Dermis microvascular lymphatic vessel endothelial cell (primary cell): ENCODE results near the gene EXOSC1. TPM values are rescaled to one million over a fixed set of nuclear protein-coding genes. Genes with fewer than 3 reads are reported as not detected.
"Not testable (repeated sequence)": the region's sequence is repeated elsewhere in the genome, so short reads cannot be mapped to it uniquely, and the experiment has no call there.

Experiments
- DNase-seq, 2 donors: peaks; one replicate each; pipeline versions ENCODE4 v3.0.0 to v3.0.0-alpha.2; 2010; ENCODE audit warnings: low read depth in 2 of 2
- total RNA-seq: library from RNA; depleted of rRNA; stranded (reverse); fragments of >200 nt; gene quantifications from 2 replicates; pipeline ENCODE4 v1.2.1, GENCODE V29; 2014

The EXOSC1 gene
- 23.1 and 23.9 TPM in 2 replicates for total RNA-seq

DNA sequence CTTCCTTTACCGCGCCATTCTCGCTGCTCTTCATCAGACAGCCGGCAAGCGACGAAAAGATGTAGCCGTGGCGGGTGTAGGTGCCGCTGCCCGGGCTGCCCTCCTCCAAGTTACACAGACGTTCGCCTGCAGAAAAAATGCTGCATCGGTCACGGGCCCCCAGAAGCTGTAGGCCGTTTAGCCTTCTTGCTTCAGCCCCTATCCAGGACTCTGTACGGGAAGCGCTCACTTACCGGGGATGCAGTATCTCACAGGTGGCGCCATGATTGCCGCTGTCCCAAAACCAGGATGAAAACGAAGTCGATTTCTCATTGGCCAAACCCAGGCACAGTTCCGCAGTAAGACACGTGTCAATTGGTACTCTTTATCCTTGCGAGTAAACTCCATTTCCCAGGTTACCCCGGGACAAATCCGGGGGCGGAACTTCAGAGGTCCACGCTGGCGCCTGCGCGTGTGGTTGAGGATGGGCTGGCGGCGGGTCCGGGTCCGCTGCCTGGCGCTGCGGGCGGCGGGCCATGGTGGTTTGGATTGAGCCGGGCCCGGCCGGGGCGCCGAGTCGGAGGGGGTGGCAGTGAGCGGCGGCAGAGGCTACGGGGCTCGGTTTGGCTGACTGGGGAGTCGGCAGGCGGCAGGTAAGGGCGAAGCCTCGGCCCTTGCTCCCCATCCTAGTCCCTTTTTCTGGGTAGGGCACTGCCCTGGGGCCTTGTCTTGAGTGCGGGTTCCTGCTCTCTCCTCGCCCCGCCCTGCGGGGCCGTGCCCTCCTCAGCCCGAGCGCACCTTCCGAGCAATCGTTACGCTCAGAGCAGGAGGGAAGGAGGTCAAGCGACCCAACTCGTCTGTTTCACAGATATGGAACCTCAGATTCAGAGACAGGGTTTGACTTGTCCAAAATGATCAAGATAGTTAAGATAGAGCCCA is at the start of gene EXOSC1, which contains the start of gene ZDHHC16:
Gene EXOSC1, minus strand, starts transcription at position 285 of the 918 bp plus-strand sequence. Its CDS starts 21 bp downstream, at position 264.
Gene ZDHHC16, plus strand, starts transcription at position 454 of the 918 bp plus-strand sequence. CDS start 5,501 bp downstream, outside the sequence.
- DNase-seq: peak; percentile 91 to 97

DNA sequence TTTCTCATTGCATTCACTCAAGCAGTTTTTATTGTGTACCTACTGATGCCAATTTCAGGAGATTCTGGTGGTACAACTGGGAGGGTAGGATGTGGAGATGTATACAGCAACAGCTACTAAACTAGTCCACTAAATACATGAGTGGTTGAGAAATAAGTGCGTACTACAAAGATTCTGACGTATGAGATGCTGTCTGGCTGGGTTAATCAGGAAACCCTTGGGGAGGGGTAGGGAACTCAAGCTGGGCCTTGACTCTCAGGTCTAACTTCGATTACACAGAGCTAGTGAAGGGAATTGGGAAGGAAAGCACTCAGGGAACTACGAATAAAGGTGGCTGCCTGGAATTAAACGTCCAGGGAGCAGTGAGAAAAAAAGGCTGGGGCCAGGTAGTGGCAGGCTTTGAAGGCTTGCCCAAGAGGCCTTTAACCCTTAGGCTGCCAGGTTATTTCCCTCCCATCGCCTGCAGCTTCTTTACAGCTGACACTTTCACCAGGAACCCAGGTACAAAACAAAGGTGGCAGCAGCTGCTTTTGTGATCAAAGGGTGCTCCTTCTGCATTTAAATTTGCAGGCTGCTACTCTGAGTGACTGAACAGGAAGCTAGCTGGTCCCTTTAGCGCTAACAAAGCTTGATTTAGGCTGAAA is 49.2 kb upstream of the EXOSC1 start:
- DNase-seq: no peak

GRCh38 chr10:97494151-97494550 is 48.3 kb upstream of the EXOSC1 start:
- DNase-seq: no peak

- no peak for DNase-seq
These were observed 44.8 kb upstream of the EXOSC1 start for GRCh38 chr10:97490592-97490991.

GRCh38 chr10:97485647-97486281 is 40.0 kb upstream of the EXOSC1 start:
- no peak for DNase-seq

DNA sequence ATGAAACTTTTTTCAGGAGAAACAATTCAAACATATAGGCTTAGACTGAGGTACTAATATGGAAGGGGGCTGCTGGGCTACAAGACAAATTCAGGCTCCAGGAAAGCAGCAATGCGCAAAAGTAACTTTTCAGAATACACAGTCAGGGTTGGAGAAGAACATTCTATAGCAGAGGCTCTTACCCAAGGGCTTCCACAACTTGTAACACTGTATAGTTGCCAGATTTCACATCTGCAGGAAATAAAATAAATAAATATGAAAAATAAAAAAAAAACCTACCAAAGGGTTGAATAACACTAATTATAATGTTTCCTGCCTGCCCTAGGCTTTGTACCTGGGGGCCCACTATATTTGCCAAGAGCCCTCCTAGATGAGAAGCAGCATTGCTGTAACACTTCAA is 38.1 kb upstream of the EXOSC1 start:
- DNase-seq: peak in 1 of 2 donors; percentile 32

DNA sequence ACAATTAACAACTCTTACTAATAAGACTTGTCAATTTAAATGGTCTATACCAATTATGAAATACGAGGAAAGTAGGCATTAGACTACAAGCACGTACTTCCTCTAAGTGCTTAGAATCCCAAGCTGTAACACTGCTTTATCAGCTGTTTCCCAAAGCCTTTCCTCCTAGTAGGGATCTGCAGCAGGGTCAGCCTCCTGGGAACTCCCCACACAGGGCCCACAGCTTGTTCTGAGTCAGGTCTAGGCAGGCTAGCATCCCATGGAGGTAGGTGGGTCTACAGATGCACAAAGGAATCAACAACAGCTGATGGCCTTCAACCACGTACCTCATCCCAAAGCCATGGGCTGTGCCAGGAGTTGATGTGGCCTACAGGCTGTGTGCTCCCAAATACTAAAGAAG is 37.7 kb upstream of the EXOSC1 start:
- peak in 1 of 2 donors; percentile 65 for DNase-seq

GRCh38 chr10:97482381-97482780 is 36.6 kb upstream of the EXOSC1 start:
- DNase-seq: no peak

DNA sequence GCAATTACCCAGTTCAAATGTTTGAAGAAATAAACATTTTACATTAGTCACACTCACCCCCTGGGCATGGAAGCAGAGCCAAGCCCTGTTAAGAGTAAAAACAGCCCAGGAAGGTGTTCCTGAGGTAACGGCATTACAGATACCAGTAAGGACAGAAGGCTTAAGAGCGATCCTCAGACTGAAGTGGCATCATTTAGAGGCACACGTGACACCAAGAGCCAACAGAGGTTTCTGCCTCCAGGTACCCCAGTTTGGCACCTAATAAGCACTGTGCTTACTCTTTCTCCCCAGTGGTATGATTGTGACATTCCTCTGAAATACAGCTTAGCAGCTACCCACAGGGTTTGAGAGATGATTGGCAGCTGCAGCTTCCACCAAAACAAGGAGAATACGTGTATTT is 35.3 kb upstream of the EXOSC1 start:
- DNase-seq: no peak

DNA sequence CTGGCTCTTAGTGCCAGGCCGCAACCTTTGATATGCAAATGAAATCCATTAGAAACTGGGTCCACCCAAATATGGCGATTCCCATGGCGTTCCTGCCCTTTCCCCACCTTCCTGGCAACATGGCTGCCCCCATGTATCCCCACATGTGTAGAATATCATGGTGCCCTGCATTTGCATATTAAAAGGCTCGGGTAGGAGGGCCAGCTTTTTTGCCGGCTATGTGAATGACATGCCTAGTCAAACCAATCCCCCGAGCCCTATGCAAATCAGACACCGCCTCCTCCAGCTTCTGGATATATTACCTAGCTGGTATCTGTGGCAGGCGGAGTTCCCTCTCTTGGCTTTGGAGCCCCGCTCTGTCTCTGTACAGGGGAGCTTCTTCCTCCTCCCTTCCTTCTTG is 34.1 kb upstream of the EXOSC1 start:
- no peak for DNase-seq

GRCh38 chr10:97479410-97479809 is 33.6 kb upstream of the EXOSC1 start:
- DNase-seq: not testable (repeated sequence)

GRCh38 chr10:97475936-97476594 is 30.3 kb upstream of the EXOSC1 start:
- DNase-seq: no peak

GRCh38 chr10:97474918-97475317 is 29.1 kb upstream of the EXOSC1 start:
- no peak for DNase-seq

DNA sequence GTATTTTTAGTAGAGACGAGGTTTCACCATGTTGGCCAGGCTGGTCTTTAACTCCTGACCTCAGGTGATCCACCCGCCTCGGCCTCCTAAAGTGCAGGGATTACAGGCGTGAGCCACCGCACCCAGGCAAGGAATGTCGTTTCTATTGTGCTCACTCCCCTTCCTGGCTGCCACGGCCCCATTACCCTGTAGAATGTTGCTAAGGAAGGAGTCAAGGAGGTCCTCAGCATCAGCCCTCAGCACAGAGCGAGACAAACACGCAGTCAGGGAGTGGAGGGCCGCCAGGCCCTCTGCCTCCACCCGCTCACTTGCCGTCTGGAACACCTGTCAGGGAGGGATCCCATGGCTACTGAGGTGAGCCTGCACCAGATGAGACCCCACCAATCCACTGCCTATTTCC is 23.0 kb upstream of the EXOSC1 start:
- DNase-seq: not testable (repeated sequence)

GRCh38 chr10:97468162-97468561 is 22.4 kb upstream of the EXOSC1 start:
- DNase-seq: no peak

- peak in 1 of 2 donors; percentile 24 for DNase-seq
These were observed 20.9 kb upstream of the EXOSC1 start for GRCh38 chr10:97466755-97467154.

DNA sequence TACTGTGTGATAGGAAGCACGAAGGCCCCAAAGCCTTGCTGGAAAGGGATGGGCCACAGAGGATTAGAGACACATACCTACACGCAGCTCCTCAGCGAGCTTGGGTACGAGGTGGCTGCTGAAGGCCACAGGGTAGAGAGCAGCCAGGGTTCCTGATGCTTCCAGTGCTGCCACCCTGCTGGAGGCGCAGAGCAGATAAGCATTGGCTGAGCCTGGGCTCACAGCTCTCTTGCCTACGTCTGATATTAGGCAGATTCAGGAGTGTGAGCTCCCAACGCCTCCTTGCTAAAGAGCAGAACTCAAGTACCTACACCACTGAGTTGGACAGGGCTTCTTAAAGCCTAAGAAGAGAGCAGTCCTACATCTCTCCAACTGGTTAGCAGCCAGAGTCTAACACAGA is 20.2 kb upstream of the EXOSC1 start:
- DNase-seq: no peak

GRCh38 chr10:97464226-97464625 is 18.4 kb upstream of the EXOSC1 start:
- no peak for DNase-seq

DNA sequence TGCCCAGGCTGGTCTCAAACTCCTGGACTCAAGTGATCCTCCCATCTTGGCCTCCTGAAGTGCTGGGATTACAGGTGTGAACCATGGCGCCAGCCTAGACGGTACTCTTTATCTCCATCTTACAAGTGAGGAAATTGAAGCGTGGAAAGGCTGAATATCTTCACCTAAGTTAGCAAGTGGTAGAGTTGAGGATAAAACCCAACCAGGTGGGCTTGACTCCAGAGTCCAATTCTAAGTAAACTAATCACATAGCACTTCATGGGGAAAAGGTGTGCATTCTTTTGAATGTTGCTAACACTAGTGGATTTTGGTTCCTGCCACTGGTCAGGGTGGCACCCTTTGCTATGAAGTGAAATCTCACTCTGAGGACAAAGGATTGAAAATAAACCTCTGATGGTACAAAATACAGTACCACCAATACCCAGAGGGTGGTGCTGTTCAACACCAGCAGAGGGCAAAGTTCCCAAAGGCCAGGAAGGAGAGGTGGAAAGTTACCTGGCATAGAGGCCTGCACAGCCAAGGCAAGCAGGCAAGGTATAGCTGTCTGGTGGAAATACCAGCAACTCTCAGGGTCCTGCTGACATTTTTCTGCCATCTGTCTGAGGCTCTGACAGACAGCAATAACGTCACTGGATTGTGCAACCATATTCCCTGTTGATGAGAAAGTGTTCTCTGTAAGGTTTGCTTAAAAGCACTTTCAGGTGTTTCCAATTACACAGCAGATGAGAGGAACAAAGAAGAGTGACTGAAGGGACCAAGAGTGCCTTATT is 17.7 kb upstream of the EXOSC1 start:
- peak; percentile 64 to 65 for DNase-seq

GRCh38 chr10:97462309-97462708 is 16.5 kb upstream of the EXOSC1 start:
- DNase-seq: no peak

DNA sequence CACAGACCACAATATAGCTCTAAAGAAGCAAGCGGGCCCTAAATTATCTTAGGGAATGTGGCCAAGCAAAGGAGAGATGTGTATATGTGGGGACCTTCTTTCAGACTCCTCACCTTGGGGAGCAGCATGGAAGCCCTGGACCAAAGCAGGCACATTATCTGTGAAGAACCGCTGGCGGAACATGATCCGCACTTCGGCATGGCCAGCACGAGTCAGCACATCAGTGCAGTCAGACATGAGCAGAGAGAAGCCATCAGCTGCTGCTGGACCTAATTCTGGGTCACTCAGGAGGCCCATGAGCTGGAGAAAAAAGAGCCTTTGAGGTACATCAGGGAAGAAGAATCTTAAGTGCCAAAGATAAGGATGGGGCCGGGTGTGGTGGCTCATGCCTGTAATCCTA is 14.1 kb upstream of the EXOSC1 start:
- no peak for DNase-seq
